Cortex of kidney (tissue), 1 donor: ENCODE data around the gene DIPK1A.

Experiments
- DNase-seq: peaks from one replicate; lab custom pipeline; 2025; lab: John Stamatoyannopoulos, UW

Gene DIPK1A

GRCh38 chr1:92839442-92839841 is 121.8 kb downstream of the DIPK1A start:
- no peak for DNase-seq

- DNase-seq = no peak
Measured at GRCh38 chr1:92838519-92838918, 122.7 kb downstream of the DIPK1A start.

- DNase-seq = no peak
Measured at GRCh38 chr1:92837062-92837461, 124.2 kb downstream of the DIPK1A start.

GRCh38 chr1:92834617-92835016 is 126.6 kb downstream of the DIPK1A start:
- DNase-seq = no peak

- DNase-seq = no peak
Measured at GRCh38 chr1:92833840-92834239, 127.4 kb downstream of the DIPK1A start.

- no peak for DNase-seq
Measured at GRCh38 chr1:92832537-92833114, 128.6 kb downstream of the DIPK1A start.

GRCh38 chr1:92831762-92832536 is 129.3 kb downstream of the DIPK1A start, which contains the start of gene RPL5:
TSS of gene RPL5 (plus strand) at chr1:92832040. CDS start at chr1:92832115, 75 bp downstream.
- DNase-seq = peak; percentile 36

- no peak for DNase-seq
Measured at GRCh38 chr1:92831368-92831761, 129.9 kb downstream of the DIPK1A start.

GRCh38 chr1:92826792-92827191 is 134.5 kb downstream of the DIPK1A start:
- no peak for DNase-seq

- DNase-seq = no peak
Measured at GRCh38 chr1:92822879-92823278, 138.4 kb downstream of the DIPK1A start.

- DNase-seq = no peak
Measured at GRCh38 chr1:92820551-92820950, 140.7 kb downstream of the DIPK1A start.

- no peak for DNase-seq
Measured at GRCh38 chr1:92820024-92820423, 141.2 kb downstream of the DIPK1A start.

- no peak for DNase-seq
Measured at GRCh38 chr1:92817986-92818764, 143.1 kb downstream of the DIPK1A start.

GRCh38 chr1:92817137-92817697 is 144.0 kb downstream of the DIPK1A start:
- no peak for DNase-seq

- no peak for DNase-seq
Measured at GRCh38 chr1:92816732-92817131, 144.5 kb downstream of the DIPK1A start.

- DNase-seq = no peak
Measured at GRCh38 chr1:92808381-92808780, 152.9 kb downstream of the DIPK1A start.

GRCh38 chr1:92805216-92805615 is 156.0 kb downstream of the DIPK1A start:
- no peak for DNase-seq

GRCh38 chr1:92804721-92805201 is 156.5 kb downstream of the DIPK1A start:
- DNase-seq = no peak

- no peak for DNase-seq
Measured at GRCh38 chr1:92803140-92803887, 157.9 kb downstream of the DIPK1A start.

GRCh38 chr1:92797961-92798360 is 163.3 kb downstream of the DIPK1A start:
- no peak for DNase-seq

GRCh38 chr1:92797297-92797696 is 164.0 kb downstream of the DIPK1A start:
- DNase-seq = no peak

GRCh38 chr1:92795166-92795565 is 166.1 kb downstream of the DIPK1A start:
- no peak for DNase-seq
